ENCODE data around the gene DENND2D.

Gene DENND2D

GRCh38 chr1:111191496-111191895, 8.9 kb downstream of the DENND2D start:
- H3K4me3 ChIP-seq (ENCODE audit: low read depth, low read length) = no peak overlapping the region
- peak; percentile 80 for DNase-seq (ENCODE audit: low read depth, low spot score)
- ChIA-PET CTCF (interaction anchor here (0.6 to 2.8 kb wide), 4 partner anchors 12 to 209 kb away, joined by 3 to 7 read pairs (median 4); no protein-coding TSS in a partner anchor), POLR2A (interaction anchor here (1.4 to 1.5 kb wide), 2 partner anchors 13 to 37 kb away, joined by 3 to 5 read pairs; no protein-coding TSS in a partner anchor)
- TF ChIP-seq CTCF (IDR thresholded peaks at IDR 0.05; ENCODE audit: insufficient read depth, low read length, missing control alignments) = no peak

GRCh38 chr1:111190931-111191451, 9.5 kb downstream of the DENND2D start:
- no peak for TF ChIP-seq CTCF (IDR thresholded peaks at IDR 0.05; ENCODE audit: insufficient read depth, low read length, missing control alignments)
- no peak overlapping the region for H3K4me3 ChIP-seq (ENCODE audit: low read depth, low read length)
- DNase-seq (ENCODE audit: low read depth, low spot score) = no peak
- POLR2A ChIA-PET = interaction anchor here (1.4 to 1.5 kb wide), 2 partner anchors 13 to 38 kb away, joined by 3 to 5 read pairs; no protein-coding TSS in a partner anchor
- CTCF ChIA-PET = interaction anchor here (0.6 to 2.8 kb wide), 4 partner anchors 13 to 209 kb away, joined by 3 to 7 read pairs (median 4); no protein-coding TSS in a partner anchor

- ChIA-PET POLR2A (no interaction called here), CTCF (no interaction called here)
- DNase-seq (ENCODE audit: low read depth, low spot score) = no peak
- H3K4me3 ChIP-seq (ENCODE audit: low read depth, low read length) = no peak overlapping the region
- TF ChIP-seq CTCF (IDR thresholded peaks at IDR 0.05; ENCODE audit: insufficient read depth, low read length, missing control alignments) = no peak
Measured at GRCh38 chr1:111184663-111185062, 15.8 kb downstream of the DENND2D start.

GRCh38 chr1:111183308-111184069, 17.0 kb downstream of the DENND2D start:
- H3K4me3 ChIP-seq (ENCODE audit: low read depth, low read length) = no peak overlapping the region
- ChIA-PET POLR2A (no interaction called here), CTCF (interaction anchor here (1.0 to 1.9 kb wide), 3 partner anchors 16 to 217 kb away, joined by 3 to 7 read pairs (median 5); no protein-coding TSS in a partner anchor)
- no peak for TF ChIP-seq CTCF (IDR thresholded peaks at IDR 0.05; ENCODE audit: insufficient read depth, low read length, missing control alignments)
- no peak for DNase-seq (ENCODE audit: low read depth, low spot score)

GRCh38 chr1:111182052-111182451, 18.4 kb downstream of the DENND2D start:
- no peak for DNase-seq (ENCODE audit: low read depth, low spot score)
- POLR2A ChIA-PET = no interaction called here
- H3K4me3 ChIP-seq (ENCODE audit: low read depth, low read length) = no peak overlapping the region
- no peak for TF ChIP-seq CTCF (IDR thresholded peaks at IDR 0.05; ENCODE audit: insufficient read depth, low read length, missing control alignments)
- CTCF ChIA-PET = interaction anchor here (0.9 to 1.9 kb wide), 2 partner anchors 22 to 219 kb away, joined by 3 to 5 read pairs; no protein-coding TSS in a partner anchor

GRCh38 chr1:111179968-111180533, 20.4 kb downstream of the DENND2D start:
- CTCF ChIA-PET = interaction anchor here (1.2 kb wide), 1 partner anchor 220 kb away, joined by 6 read pairs; no protein-coding TSS in a partner anchor
- TF ChIP-seq CTCF (IDR thresholded peaks at IDR 0.05; ENCODE audit: insufficient read depth, low read length, missing control alignments) = no peak
- POLR2A ChIA-PET = no interaction called here
- no peak for DNase-seq (ENCODE audit: low read depth, low spot score)
- H3K4me3 ChIP-seq (ENCODE audit: low read depth, low read length) = no peak overlapping the region

Data from AG04449 (cell line).